ENCODE results near the gene P2RY14. TPM values are rescaled to one million over a fixed set of nuclear protein-coding genes. Genes with fewer than 3 reads are reported as not detected.
A peak's percentile ranks its signal among the peaks of the same experiment; 100 is the strongest.

Gene P2RY14
- total RNA-seq, 1 donor from 2014 or later: not detected

DNA sequence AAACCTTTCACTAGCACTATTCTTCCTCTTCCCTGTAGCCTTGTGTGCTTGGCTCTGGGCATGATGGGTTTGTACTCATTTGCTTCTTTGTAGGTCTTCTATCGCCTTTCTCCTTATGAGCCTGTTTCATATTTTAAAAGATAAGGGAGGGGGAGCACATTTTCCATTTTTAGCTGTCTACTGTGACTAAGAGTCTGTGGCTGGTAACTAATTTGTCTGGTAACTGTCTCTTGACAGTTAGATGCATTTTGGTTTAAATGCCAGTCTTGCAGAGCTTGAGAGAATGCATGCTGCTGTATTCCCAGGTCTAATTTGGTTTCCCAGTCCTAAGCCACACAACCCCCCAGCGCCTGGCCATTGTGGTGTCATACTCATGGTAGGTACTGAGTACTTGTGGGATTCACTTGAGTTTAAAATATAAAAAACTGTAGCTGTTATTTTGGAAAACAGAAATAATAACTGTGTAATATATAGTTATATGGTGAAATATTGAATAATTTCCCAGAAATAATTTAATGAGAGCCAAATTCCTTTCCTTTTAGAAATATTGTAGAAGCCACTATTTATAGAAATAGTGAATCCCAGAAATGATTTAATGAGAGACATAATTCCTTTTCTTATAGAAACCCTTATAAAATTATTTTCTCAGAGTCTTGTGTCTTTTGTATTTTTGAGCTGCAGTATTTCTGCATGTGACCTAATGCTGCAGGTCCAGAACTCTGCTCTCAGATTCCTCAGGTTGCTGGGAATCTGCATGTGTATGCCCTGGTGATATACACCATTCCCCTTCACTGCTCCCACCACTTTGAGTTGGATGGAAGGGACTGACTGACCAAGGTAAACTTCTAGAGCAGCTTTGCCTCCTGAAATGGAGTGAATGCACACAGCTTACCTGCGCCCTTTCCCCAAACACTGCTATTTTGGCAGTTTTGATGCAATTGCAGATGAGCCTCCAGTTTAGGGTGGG lies 61.4 kb downstream of the P2RY14 start:
- Mint-ChIP-seq H3K27ac (ENCODE audit: unreplicated experiment) (peak overlapping the region; percentile 7), H3K27me3 (ENCODE audit: low read depth) (no peaks in the 10 kb centered on the region), H3K4me3 (no peak overlapping the region), H3K4me1 (no peaks in the 10 kb centered on the region), H3K9me3 (peaks cover 9% of the 10 kb centered on the region), H3K36me3 (ENCODE audit: low read depth) (peaks cover 18% of the 10 kb centered on the region)
- TF ChIP-seq, protein P1, sequence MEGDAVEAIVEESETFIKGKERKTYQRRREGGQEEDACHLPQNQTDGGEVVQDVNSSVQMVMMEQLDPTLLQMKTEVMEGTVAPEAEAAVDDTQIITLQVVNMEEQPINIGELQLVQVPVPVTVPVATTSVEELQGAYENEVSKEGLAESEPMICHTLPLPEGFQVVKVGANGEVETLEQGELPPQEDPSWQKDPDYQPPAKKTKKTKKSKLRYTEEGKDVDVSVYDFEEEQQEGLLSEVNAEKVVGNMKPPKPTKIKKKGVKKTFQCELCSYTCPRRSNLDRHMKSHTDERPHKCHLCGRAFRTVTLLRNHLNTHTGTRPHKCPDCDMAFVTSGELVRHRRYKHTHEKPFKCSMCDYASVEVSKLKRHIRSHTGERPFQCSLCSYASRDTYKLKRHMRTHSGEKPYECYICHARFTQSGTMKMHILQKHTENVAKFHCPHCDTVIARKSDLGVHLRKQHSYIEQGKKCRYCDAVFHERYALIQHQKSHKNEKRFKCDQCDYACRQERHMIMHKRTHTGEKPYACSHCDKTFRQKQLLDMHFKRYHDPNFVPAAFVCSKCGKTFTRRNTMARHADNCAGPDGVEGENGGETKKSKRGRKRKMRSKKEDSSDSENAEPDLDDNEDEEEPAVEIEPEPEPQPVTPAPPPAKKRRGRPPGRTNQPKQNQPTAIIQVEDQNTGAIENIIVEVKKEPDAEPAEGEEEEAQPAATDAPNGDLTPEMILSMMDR (conservative IDR thresholded peaks at IDR 0.05): no peak
- DNase-seq (ENCODE audit: low read depth, low spot score): no peak

DNA sequence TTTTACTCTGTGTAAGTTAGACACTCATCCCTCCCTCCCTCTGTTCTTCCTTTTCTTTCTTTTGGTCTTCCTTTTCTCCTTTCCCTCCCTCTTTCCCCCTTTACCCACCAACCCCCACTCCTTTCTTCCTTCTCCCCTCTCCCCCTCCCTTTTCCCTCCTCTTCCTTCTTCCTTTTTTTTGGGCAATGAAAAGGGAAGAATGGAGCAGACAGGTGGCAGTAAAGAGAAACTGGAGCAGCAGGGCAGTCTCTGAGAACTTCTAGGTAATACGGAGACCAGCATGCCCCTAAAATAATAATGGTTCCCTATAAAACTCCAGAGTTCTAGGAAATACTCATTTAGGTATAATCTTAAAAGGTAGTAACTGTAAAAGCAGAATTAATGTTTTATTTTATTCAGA lies 63.9 kb downstream of the P2RY14 start:
- no peak for DNase-seq (ENCODE audit: low read depth, low spot score)
- Mint-ChIP-seq H3K4me3 (no peak overlapping the region), H3K27ac (ENCODE audit: unreplicated experiment) (no peak overlapping the region), H3K27me3 (ENCODE audit: low read depth) (no peaks in the 10 kb centered on the region), H3K4me1 (no peaks in the 10 kb centered on the region), H3K36me3 (ENCODE audit: low read depth) (no peaks in the 10 kb centered on the region), H3K9me3 (no peaks in the 10 kb centered on the region)
- TF ChIP-seq, protein P1 (conservative IDR thresholded peaks at IDR 0.05): no peak

DNA sequence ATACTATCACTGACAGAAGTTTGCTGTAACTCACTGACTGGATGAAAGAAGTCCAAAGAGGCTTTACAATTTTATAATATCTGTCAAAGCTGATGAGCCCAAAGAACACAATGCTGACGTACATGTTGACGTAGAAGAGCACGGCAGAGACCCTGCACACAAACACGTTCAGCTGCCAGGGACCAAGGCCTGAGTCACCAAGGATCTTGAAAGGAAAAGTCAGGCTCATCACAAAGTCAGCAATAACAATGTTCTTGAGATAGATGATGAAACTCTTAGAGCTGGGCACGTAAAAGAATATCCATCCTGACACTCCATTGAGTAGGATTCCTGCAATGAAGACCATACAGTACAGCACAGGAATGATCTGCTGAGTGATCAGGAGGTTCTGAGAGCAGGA lies 64.5 kb downstream of the P2RY14 start:
- DNase-seq (ENCODE audit: low read depth, low spot score): no peak
- TF ChIP-seq, protein P1 (conservative IDR thresholded peaks at IDR 0.05): no peak
- Mint-ChIP-seq H3K9me3 (no peaks in the 10 kb centered on the region), H3K4me1 (no peaks in the 10 kb centered on the region), H3K27ac (ENCODE audit: unreplicated experiment) (no peak overlapping the region), H3K4me3 (no peak overlapping the region), H3K36me3 (ENCODE audit: low read depth) (no peaks in the 10 kb centered on the region), H3K27me3 (ENCODE audit: low read depth) (no peaks in the 10 kb centered on the region)

GRCh38 chr3:151213151-151213550 lies 65.2 kb downstream of the P2RY14 start:
- no peak for DNase-seq (ENCODE audit: low read depth, low spot score)
- no peaks in the 10 kb centered on the region for H3K9me3 Mint-ChIP-seq
- no peaks in the 10 kb centered on the region for H3K36me3 Mint-ChIP-seq (ENCODE audit: low read depth)
- TF ChIP-seq, protein P1 (conservative IDR thresholded peaks at IDR 0.05): no peak
- no peak overlapping the region for H3K27ac Mint-ChIP-seq (ENCODE audit: unreplicated experiment)
- H3K4me3 Mint-ChIP-seq: no peak overlapping the region
- H3K4me1 Mint-ChIP-seq: no peaks in the 10 kb centered on the region
- H3K27me3 Mint-ChIP-seq (ENCODE audit: low read depth): no peaks in the 10 kb centered on the region

GRCh38 chr3:151210676-151211381 lies 67.5 kb downstream of the P2RY14 start:
- Mint-ChIP-seq H3K27ac (ENCODE audit: unreplicated experiment) (no peak overlapping the region), H3K4me1 (peaks cover 4% of the 10 kb centered on the region), H3K9me3 (no peaks in the 10 kb centered on the region), H3K4me3 (no peak overlapping the region), H3K27me3 (ENCODE audit: low read depth) (no peaks in the 10 kb centered on the region), H3K36me3 (ENCODE audit: low read depth) (no peaks in the 10 kb centered on the region)
- DNase-seq (ENCODE audit: low read depth, low spot score): no peak
- TF ChIP-seq, protein P1 (conservative IDR thresholded peaks at IDR 0.05): no peak
